ENCODE measurements around the gene PDCD7. TPM values are rescaled to one million over a fixed set of nuclear protein-coding genes. Genes with fewer than 3 reads are reported as not detected.

Gene PDCD7
- polyA plus RNA-seq (2011; rRNA removed) (20.4 and 23.7 TPM in 2 replicates), polyA plus RNA-seq (2017; fragmentation: RNase III; extraction: RNeasy Plus Mini Kit Qiagen cat#74134 plus additional on column Dnase treatment) (16.8 to 19.0 TPM (median 17.5 TPM) in 3 replicates), polyA minus RNA-seq (2011; rRNA and poly(A)+ RNA removed) (13.8 and 25.7 TPM in 2 replicates)
- polyA plus RNA-seq (2012; cell fraction: cytosol; rRNA removed), result 11.9 and 13.6 TPM in 2 replicates
- polyA plus RNA-seq (2012; cell fraction: nucleus; rRNA removed), result 7.2 and 10.3 TPM in 2 replicates

GRCh38 chr15:65133548-65134200, at the start of gene PDCD7:
PDCD7 (minus strand) TSS chr15:65133808; CDS start chr15:65133781, 27 bp downstream.
- TF ChIP-seq POLR2A (IDR thresholded peaks at IDR 0.05; ENCODE audit: low read length) (peak; percentile 96), RAD21 (conservative IDR thresholded peaks at IDR 0.05 in 1 of 2, IDR thresholded peaks at IDR 0.05 in 1 of 2) (no peak), TP53 (CRISPR knock-in tag; IDR thresholded peaks at IDR 0.05) (no peak), ZSCAN20 (CRISPR knock-in tag; IDR thresholded peaks at IDR 0.05) (no peak), KDM5A (IDR thresholded peaks at IDR 0.05) (peak; percentile 23; the same call in 1 of the 2 replicates), PBX3 (IDR thresholded peaks at IDR 0.05) (0 out of 2 replicates have a peak, but pooled peaks have one; percentile 29), BCL3 (IDR thresholded peaks at IDR 0.05) (peak; percentile 95), PHF8 (IDR thresholded peaks at IDR 0.05; ENCODE audit: borderline replicate concordance, low read depth) (peak; percentile 70; the same call in 1 of the 2 replicates), JUN (IDR thresholded peaks at IDR 0.05) (peak; percentile 85 to 95; a peak in 4 of 5 replicates), MAX (IDR thresholded peaks at IDR 0.05) (peak; percentile 65; the same call in 1 of the 2 replicates), E2F6 (IDR thresholded peaks at IDR 0.05; ENCODE audit: borderline replicate concordance, low read depth) (peak; percentile 70), RFX5 (IDR thresholded peaks at IDR 0.05) (no peak)
- POLR2A ChIA-PET, result interaction anchor here (0.5 to 1.3 kb wide), 4 partner anchors 51 to 706 kb away, joined by 3 to 7 read pairs (median 4); partner anchors contain the start of genes CLPX and DPP8

GRCh38 chr15:65182538-65182937, 48.9 kb upstream of the PDCD7 start:
- CTCF ChIA-PET, result interaction anchor here (0.6 to 1.8 kb wide), 5 partner anchors 22 to 687 kb away, joined by 3 to 8 read pairs (median 4); partner anchors contain the start of gene RAB11A

More at GRCh38 chr15:65133548-65134200, at the start of gene PDCD7:
- ATAC-seq, result peak; percentile 94 to 97
- Histone ChIP-seq H3K4me2 (peak within 1 kb of the TSS; percentile 90), H3K27ac (peak within 1 kb of the TSS; percentile 78 to 86), H3K4me1 (peaks cover 11% of the 10 kb centered on the region), H3K4me3 (peak within 1 kb of the TSS; percentile 81), H3K9me3 (peaks cover 20% of the 10 kb centered on the region)
- FAIRE-seq, result peak; percentile 98
- WGBS (ENCODE audit: missing lambda C conversion rate), result 2% methylated on average over 28 of the region's 45 CpGs
- CTCF ChIA-PET, result interaction anchor here (0.8 to 1.2 kb wide), 4 partner anchors 15 to 251 kb away, joined by 3 read pairs; no protein-coding TSS in a partner anchor
- peak; percentile 96 to 98 for DNase-seq (ENCODE audit: low read depth in 1 of 2, low spot score in 1 of 2)

More at GRCh38 chr15:65182538-65182937, 48.9 kb upstream of the PDCD7 start:
- DNase-seq (ENCODE audit: low read depth in 1 of 2, low spot score in 1 of 2), result no peak
- Histone ChIP-seq H3K4me1 (peaks cover 42% of the 10 kb centered on the region), H3K27ac (no peak overlapping the region), H3K9me3 (no peaks in the 10 kb centered on the region), H3K4me2 (peak overlapping the region; percentile 88), H3K4me3 (no peak overlapping the region)
- ATAC-seq, result no peak
- peak; percentile 65 for FAIRE-seq
- 77% methylated on average over 4 of the region's 4 CpGs for WGBS (ENCODE audit: missing lambda C conversion rate)
- POLR2A ChIA-PET, result no interaction called here
- TF ChIP-seq RFX5 (IDR thresholded peaks at IDR 0.05) (no peak), REST (IDR thresholded peaks at IDR 0.05) (no peak), CEBPB (IDR thresholded peaks at IDR 0.05) (no peak), ZSCAN20 (CRISPR knock-in tag; IDR thresholded peaks at IDR 0.05) (no peak), EHMT2 (IDR thresholded peaks at IDR 0.05; ENCODE audit: low read depth) (no peak), JUN (IDR thresholded peaks at IDR 0.05) (no peak), E2F6 (IDR thresholded peaks at IDR 0.05; ENCODE audit: borderline replicate concordance, low read depth) (no peak), PHF8 (IDR thresholded peaks at IDR 0.05; ENCODE audit: borderline replicate concordance, low read depth) (no peak), ATOH8 (CRISPR knock-in tag; IDR thresholded peaks at IDR 0.05; ENCODE audit: low read depth) (no peak), KDM1A (IDR thresholded peaks at IDR 0.05; ENCODE audit: low read depth) (no peak)
